T-helper 22 cell (primary cell): ENCODE data around the gene TMEM204.
"Not testable (repeated sequence)": the region's sequence is repeated elsewhere in the genome, so short reads cannot be mapped to it uniquely, and the experiment has no call there.

Source experiments
- DNase-seq: peaks from one replicate; pipeline ENCODE4 v3.0.0-alpha.2; 2020; ENCODE audit warnings: low read depth

TMEM204 gene

DNA sequence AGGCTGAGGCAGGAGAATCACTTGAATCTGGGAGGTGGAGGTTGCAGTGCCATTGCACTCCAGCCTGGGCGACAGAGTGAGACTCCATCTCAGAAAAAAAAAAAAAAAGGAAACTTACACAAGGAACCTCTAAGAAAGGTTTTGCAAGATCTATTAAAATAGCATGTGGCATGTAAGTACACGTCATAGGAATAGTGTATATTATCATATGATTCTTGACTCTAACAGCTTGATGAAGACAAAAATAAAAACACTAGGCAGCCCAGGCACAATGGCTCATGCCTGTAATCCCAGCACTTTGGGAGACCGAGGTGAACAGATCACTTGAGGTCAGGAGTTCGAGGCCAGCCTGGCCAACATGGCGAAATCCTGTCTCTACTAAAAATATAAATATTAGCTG lies 62.0 kb downstream of the TMEM204 start:
- DNase-seq: not testable (repeated sequence)

- DNase-seq: no peak
Observed at GRCh38 chr16:1596516-1596915, 63.0 kb downstream of the TMEM204 start.

DNA sequence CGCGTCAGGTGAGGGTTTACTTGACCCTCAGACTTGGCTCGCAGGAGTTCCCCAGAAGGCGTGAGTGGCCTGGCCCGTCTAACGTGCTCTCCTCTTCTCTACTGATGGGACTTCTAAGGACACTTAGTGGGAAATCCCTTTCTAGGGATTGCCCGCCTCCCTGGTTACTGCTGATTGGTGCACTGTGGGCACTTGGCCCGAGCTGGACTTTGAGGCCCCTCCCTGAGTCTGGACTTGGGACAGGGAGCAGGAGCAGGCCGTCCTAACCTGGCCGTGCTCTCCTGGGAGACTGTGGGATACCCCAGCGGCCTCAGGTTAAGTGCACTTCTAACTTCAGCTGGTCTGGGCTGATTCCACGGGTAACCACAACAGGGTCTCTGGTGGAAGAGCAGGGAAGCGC lies 63.7 kb downstream of the TMEM204 start:
- no peak for DNase-seq

- DNase-seq: no peak
Observed at GRCh38 chr16:1601031-1601430, 67.6 kb downstream of the TMEM204 start.

DNA sequence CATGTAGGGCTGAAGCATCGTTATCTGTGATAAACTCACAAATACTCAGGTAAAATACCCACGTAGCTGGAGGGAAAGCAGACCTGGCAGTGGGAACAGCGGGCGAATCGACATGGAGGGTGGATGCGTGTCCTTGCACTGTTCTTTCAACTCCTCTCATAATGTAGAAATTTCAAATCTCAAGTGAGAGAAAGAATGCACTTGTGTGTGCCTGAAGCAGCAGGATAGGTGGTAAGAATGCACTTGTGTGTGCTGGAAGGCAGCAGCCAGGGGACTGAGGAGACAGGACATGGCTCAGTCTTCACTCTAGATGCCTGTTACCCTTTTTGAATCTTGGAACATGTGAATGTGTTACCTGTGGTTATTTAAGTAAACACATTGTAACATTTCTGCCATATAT lies 68.0 kb downstream of the TMEM204 start:
- no peak for DNase-seq

DNA sequence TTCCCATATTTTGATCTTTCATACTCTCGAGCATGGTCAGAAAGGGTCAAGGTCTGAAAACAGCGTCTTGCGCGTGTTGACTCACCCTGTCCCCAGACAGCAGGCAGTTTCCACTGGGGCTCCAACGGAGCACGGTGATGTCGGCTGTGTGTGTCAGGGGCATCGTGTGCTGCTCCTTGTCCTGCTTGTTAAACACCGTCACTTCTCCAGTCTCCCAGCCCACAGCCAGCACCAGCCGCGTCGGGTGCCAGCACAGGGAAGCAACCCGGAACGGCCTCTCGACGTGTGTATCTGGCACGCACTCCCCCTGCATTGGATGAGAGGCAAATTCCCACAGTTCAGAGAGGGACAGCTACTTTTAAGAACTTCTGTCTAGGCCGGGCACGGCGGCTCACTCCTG lies 68.8 kb downstream of the TMEM204 start:
- DNase-seq: no peak
